Stimulated activated CD4-positive, alpha-beta T cell treated with anti-CD3 and anti-CD28 coated beads, Interleukin-4, amount 100 ng/mL, for 4 hours (primary cell): Measurements from ENCODE around the gene PDIA3.
"Not testable (repeated sequence)": the region's sequence is repeated elsewhere in the genome, so short reads cannot be mapped to it uniquely, and the experiment has no call there.

Experiments
- DNase-seq, 2 experiments: peaks; one replicate each; pipeline ENCODE4 v3.0.0-alpha.2; 2020

The PDIA3 gene

GRCh38 chr15:43746245-43746902 is at the start of gene PDIA3:
Gene PDIA3 (plus strand): TSS chr15:43746438. CDS start chr15:43746540, 102 bp downstream.
- peak; percentile 83 to 85 for DNase-seq

- DNase-seq = no peak
These were observed 44.1 kb upstream of the PDIA3 start for GRCh38 chr15:43702174-43702573.

- no peak for DNase-seq
These were observed 43.4 kb upstream of the PDIA3 start for GRCh38 chr15:43702701-43703424.

GRCh38 chr15:43710431-43711131 is 35.7 kb upstream of the PDIA3 start:
- DNase-seq = not testable (repeated sequence)

GRCh38 chr15:43723151-43723550 is 23.1 kb upstream of the PDIA3 start:
- no peak for DNase-seq

- not testable (repeated sequence) for DNase-seq
These were observed 19.9 kb upstream of the PDIA3 start for GRCh38 chr15:43726306-43726705.

- not testable (repeated sequence) for DNase-seq
These were observed 18.0 kb upstream of the PDIA3 start for GRCh38 chr15:43728053-43728725.

- no peak for DNase-seq
These were observed 10.8 kb upstream of the PDIA3 start for GRCh38 chr15:43735416-43735815.

- not testable (repeated sequence) for DNase-seq
These were observed 668 bp downstream of the PDIA3 start for GRCh38 chr15:43746903-43747309.

- no peak for DNase-seq
These were observed 2.1 kb downstream of the PDIA3 start for GRCh38 chr15:43748376-43748775.

- peak; percentile 18 to 43 for DNase-seq
These were observed 3.6 kb downstream of the PDIA3 start for GRCh38 chr15:43749690-43750345.

- DNase-seq = no peak
These were observed 5.6 kb downstream of the PDIA3 start for GRCh38 chr15:43751885-43752284.

GRCh38 chr15:43762824-43763223 is 16.6 kb downstream of the PDIA3 start:
- DNase-seq = no peak

- no peak for DNase-seq
These were observed 17.7 kb downstream of the PDIA3 start for GRCh38 chr15:43763819-43764446.

GRCh38 chr15:43769584-43770228 is 23.5 kb downstream of the PDIA3 start:
- DNase-seq = peak; percentile 51 to 52

- DNase-seq = no peak
These were observed 25.6 kb downstream of the PDIA3 start for GRCh38 chr15:43771816-43772215.

GRCh38 chr15:43772624-43773023 is 26.4 kb downstream of the PDIA3 start:
- DNase-seq = no peak

- no peak for DNase-seq
These were observed 27.8 kb downstream of the PDIA3 start for GRCh38 chr15:43774062-43774461.

- DNase-seq = no peak
These were observed 29.2 kb downstream of the PDIA3 start for GRCh38 chr15:43775411-43775965.

- peak in 1 of 2 experiments; percentile 10 for DNase-seq
These were observed 30.0 kb downstream of the PDIA3 start for GRCh38 chr15:43776101-43776717.
